Measurements from ENCODE around the gene ZFYVE28. TPM values are rescaled to one million over a fixed set of nuclear protein-coding genes. Genes with fewer than 3 reads are reported as not detected.

The ZFYVE28 gene
- total and polyA plus RNA-seq, 2 of the 8 experiments (the other 6 are each of a cell fraction or from before 2014, with no cell fraction given), result 1.7 to 4.9 TPM

DNA sequence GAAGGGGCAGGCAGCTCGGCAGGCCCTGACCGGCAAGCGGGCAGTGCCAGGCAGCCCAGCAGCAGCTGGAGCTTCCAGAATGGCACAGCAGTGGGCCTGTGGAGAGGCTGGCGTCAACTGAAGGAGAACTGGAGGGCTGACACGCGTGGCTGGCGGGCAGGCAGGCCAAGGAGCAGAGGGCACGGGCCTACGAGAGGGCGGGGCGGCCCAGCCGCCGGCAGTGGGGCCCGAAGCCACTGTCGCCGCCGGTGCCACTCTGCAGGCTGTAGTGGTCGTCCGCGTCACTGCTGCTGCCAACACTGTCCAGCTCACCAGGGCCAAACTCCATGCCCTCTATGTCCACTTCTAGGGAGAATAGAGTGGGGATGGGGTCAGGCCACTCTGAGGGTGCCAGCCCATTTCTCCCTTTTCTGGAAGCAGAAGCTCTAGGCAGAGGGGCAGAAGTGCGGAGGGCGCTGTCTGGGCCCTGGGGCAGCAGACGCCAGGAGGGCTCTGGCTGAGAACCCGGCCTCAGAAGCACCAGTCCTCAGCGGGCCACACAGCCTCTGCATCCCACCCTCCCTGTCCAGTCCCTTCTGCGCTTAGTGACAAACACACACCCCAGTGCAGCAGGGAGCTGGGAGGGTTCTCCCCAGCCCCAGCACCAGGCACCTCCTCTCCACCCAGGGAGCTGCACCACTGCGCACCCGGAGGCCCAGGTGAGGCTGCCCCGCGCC lies 167.9 kb downstream of the ZFYVE28 start:
- H4K5ac ChIP-seq (ENCODE audit: insufficient read length, low read depth, low read length), result no peak overlapping the region
- H3K23me2 ChIP-seq (ENCODE audit: low read depth, low read length), result no peaks in the 10 kb centered on the region
- H2BK5ac ChIP-seq (ENCODE audit: low read depth, low read length), result no peak overlapping the region
- no peak overlapping the region for H3K4me3 ChIP-seq (ENCODE audit: extremely low read depth in 1 of 4, insufficient read depth in 2 of 4, low read depth in 3 of 4, low read length in 4 of 4)
- H3K4ac ChIP-seq (replicated peaks; ENCODE audit: insufficient read length, low read depth, low read length), result no peak overlapping the region
- no peak overlapping the region for H3K4me2 ChIP-seq (ENCODE audit: insufficient read depth in 1 of 2, low read depth in 2 of 2, low read length in 2 of 2)
- H3K79me1 ChIP-seq (ENCODE audit: low read depth, low read length), result no peaks in the 10 kb centered on the region
- no peak overlapping the region for H3K56ac ChIP-seq (replicated peaks; ENCODE audit: insufficient read length, low read depth, low read length)
- H3K4me1 ChIP-seq (replicated peaks in 1 of 4; ENCODE audit: control insufficient read depth in 3 of 4, insufficient read depth in 4 of 4, low read length in 3 of 4), result 0 out of 7 replicates have a peak, but pooled peaks cover 0 to 4% (median 0%) of the 10 kb centered on the region in 4 experiments
- ChIA-PET CTCF (ENCODE audit: partially characterized antibody) (interaction anchor here (0.6 to 1.5 kb wide), 5 partner anchors 12 to 203 kb away, joined by 3 to 4 read pairs (median 3); no protein-coding TSS in a partner anchor), POLR2A (ENCODE audit: partially characterized antibody) (interaction anchor here (0.8 kb wide), 1 partner anchor 8 kb away, joined by 3 read pairs; the partner anchor contains the start of genes HAUS3 and POLN)
- no peak overlapping the region for H2BK120ac ChIP-seq (replicated peaks; ENCODE audit: low read depth, low read length)
- H2BK20ac ChIP-seq (ENCODE audit: low read length), result no peak overlapping the region
- no peak overlapping the region for H3K9ac ChIP-seq (replicated peaks in 1 of 4; ENCODE audit: extremely low read depth in 1 of 4, low read depth in 3 of 4, low read length in 3 of 4)
- H4K8ac ChIP-seq (ENCODE audit: extremely low read depth, insufficient read depth, low read length), result peak overlapping the region; percentile 22; the same call in 1 of the 2 replicates
- H2AFZ ChIP-seq (ENCODE audit: low read length), result no peak overlapping the region
- H4K20me1 ChIP-seq (replicated peaks in 1 of 2; ENCODE audit: control insufficient read depth in 1 of 2, insufficient read depth in 2 of 2, low read length in 2 of 2), result peaks cover 0 to 5% of the 10 kb centered on the region in 2 experiments
- no peak overlapping the region for H4K91ac ChIP-seq (replicated peaks; ENCODE audit: insufficient read length, low read length)
- no peaks in the 10 kb centered on the region; a peak in 1 of 4 replicates for H3K9me3 ChIP-seq (ENCODE audit: insufficient read depth in 2 of 2, low read depth in 1 of 2, low read length in 1 of 2)
- no peak overlapping the region for H3K14ac ChIP-seq (ENCODE audit: insufficient read length)
- 93% methylated on average over 29 of the region's 30 CpGs; no CpG with 5 or more reads in 1 of the 2 experiments for WGBS, 2 experiments (ENCODE audit: extremely low coverage in 1 of 2, insufficient coverage in 1 of 2, insufficient read length in 1 of 2, insufficient replicate concordance in 2 of 2, low coverage in 1 of 2, low lambda C conversion rate in 2 of 2, missing lambda C conversion rate in 1 of 2)
- no peak overlapping the region for H2BK15ac ChIP-seq (ENCODE audit: low read length)
- no peak for FAIRE-seq
- peaks cover 0 to 5% (median 2%) of the 10 kb centered on the region in 4 experiments; a peak in 2 of 8 replicates for H3K36me3 ChIP-seq (ENCODE audit: control insufficient read depth in 2 of 4, insufficient read depth in 4 of 4, low read length in 3 of 4)
- no peak overlapping the region for H2AK5ac ChIP-seq (ENCODE audit: low read depth, low read length)
- no peak overlapping the region for H3K23ac ChIP-seq (ENCODE audit: insufficient read length)
- no peaks in the 10 kb centered on the region for H3K27me3 ChIP-seq (replicated peaks in 1 of 4; ENCODE audit: control insufficient read depth in 3 of 4, extremely low read depth in 1 of 4, insufficient read depth in 3 of 4, low read length in 3 of 4)
- H3K79me2 ChIP-seq (ENCODE audit: control insufficient read depth in 1 of 2, insufficient read depth in 2 of 2, low read length in 2 of 2), result no peaks in the 10 kb centered on the region
- TF ChIP-seq SAP30 (IDR thresholded peaks at IDR 0.05; ENCODE audit: insufficient read depth, insufficient replicate concordance, low read length) (no peak), BCL11A (IDR thresholded peaks at IDR 0.05; ENCODE audit: low read depth in 2 of 2, low read length in 2 of 2) (no peak), TBP (IDR thresholded peaks at IDR 0.05; ENCODE audit: low read depth, low read length) (no peak), SIRT6 (IDR thresholded peaks at IDR 0.05; ENCODE audit: low read length) (no peak)
- H2BK12ac ChIP-seq (ENCODE audit: low read depth, low read length), result no peak overlapping the region
- no peak overlapping the region for H3K27ac ChIP-seq (ENCODE audit: low read depth, low read length)
- H3K18ac ChIP-seq (ENCODE audit: extremely low read depth, low read length), result no peak overlapping the region
- DNase-seq (ENCODE audit: low read depth in 1 of 2, low spot score in 2 of 2), result peak in 1 of 2 experiments; percentile 37

Data from H1 (cell line).